ENCODE results near the gene PRKCA. TPM values are rescaled to one million over a fixed set of nuclear protein-coding genes. Genes with fewer than 3 reads are reported as not detected.

The PRKCA gene
- total RNA-seq, 4 donors from 2014 or later = 55.8 to 90.7 (median 66.7) TPM

- Histone ChIP-seq H3K9me3 (peaks cover 0 to 4% (median 0%) of the 10 kb centered on the region in 4 donors), H3K4me3 (no peak overlapping the region), H3K4me1 (peaks cover 0 to 3% (median 0%) of the 10 kb centered on the region in 4 donors), H3K36me3 (no peaks in the 10 kb centered on the region), H3K27me3 (no peaks in the 10 kb centered on the region), H3K27ac (no peak overlapping the region)
- 93 to 96% methylated on average over 3 of the region's 3 CpGs for WGBS, 2 donors
- no peak for DNase-seq (ENCODE audit: low spot score in 2 of 2)
- TF ChIP-seq CTCF (IDR thresholded peaks at IDR 0.05) (no peak), POLR2A (IDR thresholded peaks at IDR 0.05) (no peak), EP300 (IDR thresholded peaks at IDR 0.05) (no peak)
These were observed 30.9 kb upstream of the PRKCA start for GRCh38 chr17:66271512-66271911.

GRCh38 chr17:66272811-66273585 is 29.4 kb upstream of the PRKCA start:
- H3K36me3 ChIP-seq = no peaks in the 10 kb centered on the region
- H3K9me3 ChIP-seq = peaks cover 0 to 4% (median 0%) of the 10 kb centered on the region in 4 donors
- H3K4me1 ChIP-seq = peaks cover 0 to 3% (median 0%) of the 10 kb centered on the region in 4 donors
- no peak overlapping the region for H3K27ac ChIP-seq
- 47 to 58% methylated on average over 5 of the region's 5 CpGs for WGBS, 2 donors
- TF ChIP-seq POLR2A (IDR thresholded peaks at IDR 0.05) (no peak), CTCF (IDR thresholded peaks at IDR 0.05) (no peak), EP300 (IDR thresholded peaks at IDR 0.05) (no peak)
- no peak overlapping the region for H3K4me3 ChIP-seq
- H3K27me3 ChIP-seq = no peaks in the 10 kb centered on the region
- no peak for DNase-seq (ENCODE audit: low spot score in 2 of 2)

GRCh38 chr17:66273586-66273848 is 28.9 kb upstream of the PRKCA start:
- Histone ChIP-seq H3K27ac (no peak overlapping the region), H3K4me1 (peaks cover 0 to 3% (median 0%) of the 10 kb centered on the region in 4 donors), H3K4me3 (no peak overlapping the region), H3K36me3 (no peaks in the 10 kb centered on the region), H3K9me3 (peaks cover 0 to 4% (median 0%) of the 10 kb centered on the region in 4 donors), H3K27me3 (no peaks in the 10 kb centered on the region)
- TF ChIP-seq EP300 (IDR thresholded peaks at IDR 0.05) = no peak
- no peak for TF ChIP-seq POLR2A (IDR thresholded peaks at IDR 0.05)
- TF ChIP-seq CTCF (IDR thresholded peaks at IDR 0.05) = no peak
- DNase-seq (ENCODE audit: low spot score in 2 of 2) = no peak

- WGBS, 2 donors = 77 to 82% methylated on average over 6 of the region's 6 CpGs
These were observed 26.8 kb upstream of the PRKCA start for GRCh38 chr17:66275651-66276050.

More at GRCh38 chr17:66275651-66276050, 26.8 kb upstream of the PRKCA start:
- Histone ChIP-seq H3K4me1 (peaks cover 0 to 3% (median 0%) of the 10 kb centered on the region in 4 donors), H3K27me3 (no peaks in the 10 kb centered on the region), H3K27ac (no peak overlapping the region), H3K9me3 (peaks cover 0 to 4% (median 0%) of the 10 kb centered on the region in 4 donors), H3K4me3 (no peak overlapping the region), H3K36me3 (no peaks in the 10 kb centered on the region)
- TF ChIP-seq POLR2A (IDR thresholded peaks at IDR 0.05) (no peak), EP300 (IDR thresholded peaks at IDR 0.05) (no peak), CTCF (IDR thresholded peaks at IDR 0.05) (no peak)
- no peak for DNase-seq (ENCODE audit: low spot score in 2 of 2)
